ENCODE results near the gene UAP1L1. TPM values are rescaled to one million over a fixed set of nuclear protein-coding genes. Genes with fewer than 3 reads are reported as not detected.

Gene UAP1L1
- total RNA-seq, 4 donors from 2014 or later, result 8.1 to 20.7 (median 12.3) TPM

GRCh38 chr9:137103206-137103999 is 26.1 kb downstream of the UAP1L1 start:
- WGBS, 2 donors, result 91 to 94% methylated on average over 37 of the region's 37 CpGs
- TF ChIP-seq CTCF (IDR thresholded peaks at IDR 0.05) (no peak), POLR2A (IDR thresholded peaks at IDR 0.05) (no peak), EP300 (IDR thresholded peaks at IDR 0.05) (no peak)
- no peak overlapping the region for H3K27ac ChIP-seq
- H3K4me3 ChIP-seq, result no peak overlapping the region
- H3K36me3 ChIP-seq, result peaks cover 0 to 100% (median 46%) of the 10 kb centered on the region in 3 donors
- H3K27me3 ChIP-seq, result no peaks in the 10 kb centered on the region
- no peaks in the 10 kb centered on the region for H3K9me3 ChIP-seq
- no peak for DNase-seq (ENCODE audit: low spot score in 2 of 2)
- no peaks in the 10 kb centered on the region for H3K4me1 ChIP-seq

- Histone ChIP-seq H3K27me3 (no peaks in the 10 kb centered on the region), H3K27ac (no peak overlapping the region), H3K4me3 (no peak overlapping the region), H3K4me1 (no peaks in the 10 kb centered on the region), H3K9me3 (no peaks in the 10 kb centered on the region), H3K36me3 (peaks cover 0 to 100% (median 45%) of the 10 kb centered on the region in 3 donors)
- 90 to 97% methylated on average over 27 to 30 of the region's 31 CpGs for WGBS, 2 donors
- no peak for TF ChIP-seq EP300 (IDR thresholded peaks at IDR 0.05)
- no peak for DNase-seq (ENCODE audit: low spot score in 2 of 2)
Observed at GRCh38 chr9:137105814-137106661, 28.7 kb downstream of the UAP1L1 start.

- Histone ChIP-seq H3K9me3 (no peaks in the 10 kb centered on the region), H3K4me3 (no peak overlapping the region), H3K36me3 (peaks cover 0 to 100% (median 38%) of the 10 kb centered on the region in 3 donors), H3K27ac (no peak overlapping the region), H3K27me3 (no peaks in the 10 kb centered on the region), H3K4me1 (no peaks in the 10 kb centered on the region)
- TF ChIP-seq CTCF (IDR thresholded peaks at IDR 0.05) (no peak), POLR2A (IDR thresholded peaks at IDR 0.05) (no peak), EP300 (IDR thresholded peaks at IDR 0.05) (no peak)
- no peak for DNase-seq (ENCODE audit: low spot score in 2 of 2)
- 87 to 97% methylated on average over 16 to 17 of the region's 27 CpGs for WGBS, 2 donors
Observed at GRCh38 chr9:137106662-137107250, 29.4 kb downstream of the UAP1L1 start.

GRCh38 chr9:137107312-137107921 is 30.1 kb downstream of the UAP1L1 start:
- WGBS, 2 donors, result 91 to 93% methylated on average over 18 to 21 of the region's 27 CpGs
- Histone ChIP-seq H3K36me3 (peaks cover 0 to 100% (median 37%) of the 10 kb centered on the region in 3 donors), H3K27ac (no peak overlapping the region), H3K9me3 (no peaks in the 10 kb centered on the region), H3K4me3 (no peak overlapping the region), H3K4me1 (no peaks in the 10 kb centered on the region), H3K27me3 (no peaks in the 10 kb centered on the region)
- TF ChIP-seq CTCF (IDR thresholded peaks at IDR 0.05), result no peak
- no peak for TF ChIP-seq POLR2A (IDR thresholded peaks at IDR 0.05)
- TF ChIP-seq EP300 (IDR thresholded peaks at IDR 0.05), result no peak
- DNase-seq (ENCODE audit: low spot score in 2 of 2), result no peak

GRCh38 chr9:137107982-137108381 is 30.7 kb downstream of the UAP1L1 start:
- no peak for TF ChIP-seq CTCF (IDR thresholded peaks at IDR 0.05)
- no peak for TF ChIP-seq EP300 (IDR thresholded peaks at IDR 0.05)
- TF ChIP-seq POLR2A (IDR thresholded peaks at IDR 0.05), result no peak
- Histone ChIP-seq H3K36me3 (peaks cover 0 to 100% (median 37%) of the 10 kb centered on the region in 3 donors), H3K27me3 (no peaks in the 10 kb centered on the region), H3K27ac (no peak overlapping the region), H3K9me3 (no peaks in the 10 kb centered on the region), H3K4me1 (no peaks in the 10 kb centered on the region), H3K4me3 (no peak overlapping the region)
- 93% methylated on average over 16 to 17 of the region's 17 CpGs for WGBS, 2 donors
- no peak for DNase-seq (ENCODE audit: low spot score in 2 of 2)

All from tibial nerve (tissue), 4 donors.